Osteoblast (primary cell): ENCODE data around the gene APLNR. TPM values are rescaled to one million over a fixed set of nuclear protein-coding genes. Genes with fewer than 3 reads are reported as not detected.

Experiments used
- DNase-seq: peaks from one replicate; pipeline ENCODE4 v3.0.0; 2011; ENCODE audit warnings: low spot score, mixed read lengths; ENCODE audit not compliant: insufficient read length; ENCODE audit errors: missing footprints
- H2AFZ ChIP-seq: 2 replicates; pipeline ENCODE4 v1.6.0; 2011; ENCODE audit warnings: mild to moderate bottlenecking, low read length
- H3K27ac ChIP-seq: 2 replicates; pipeline ENCODE4 v1.5.1; 2011; ENCODE audit warnings: mild to moderate bottlenecking, low read depth, low read length, moderate library complexity
- H3K27me3 ChIP-seq: 2 replicates; pipeline ENCODE4 v1.6.0; 2012; ENCODE audit warnings: mild to moderate bottlenecking, control low read depth, inconsistent platforms, low read length, moderate library complexity; ENCODE audit not compliant: insufficient read depth
- H3K36me3 ChIP-seq: 2 replicates; pipeline ENCODE4 v1.5.1; 2011; ENCODE audit warnings: mild to moderate bottlenecking, low read length, control low read depth, moderate library complexity; ENCODE audit not compliant: insufficient read depth
- H3K4me1 ChIP-seq: 2 replicates; pipeline ENCODE4 v1.5.1; 2011; ENCODE audit warnings: mild to moderate bottlenecking, low read length, control low read depth, moderate library complexity; ENCODE audit not compliant: insufficient read depth
- H3K4me2 ChIP-seq: 2 replicates; pipeline ENCODE4 v1.6.0; 2011; ENCODE audit warnings: mild to moderate bottlenecking, low read length; ENCODE audit not compliant: insufficient read depth
- H3K4me3 ChIP-seq: fragments of 200-600 bp; sonication (generic); 3 replicates; pipeline ENCODE4 v1.5.1; 2012; ENCODE audit warnings: mild to moderate bottlenecking, low read length, inconsistent platforms; ENCODE audit not compliant: insufficient read depth
- H3K79me2 ChIP-seq: 2 replicates; pipeline ENCODE4 v1.6.0; 2012; ENCODE audit warnings: mild to moderate bottlenecking, low read length, control low read depth, inconsistent platforms; ENCODE audit not compliant: insufficient read depth
- H3K9me3 ChIP-seq: 2 replicates; pipeline ENCODE4 v1.5.1; 2011; ENCODE audit warnings: low read depth, low read length, control low read depth
- H4K20me1 ChIP-seq: 2 replicates; pipeline ENCODE4 v1.6.0; 2012; ENCODE audit warnings: mild to moderate bottlenecking, low read length, control low read depth; ENCODE audit not compliant: insufficient read depth
- total RNA-seq: library from RNA; depleted of rRNA; stranded (reverse); fragments of >200 nt; gene quantifications from 2 replicates; pipeline ENCODE4 v1.2.3, GENCODE V29; 2012
- TF ChIP-seq, protein P1 (sequence below): IDR thresholded peaks from 2 replicates; pipeline ENCODE4 v1.5.1; 2011; ENCODE audit warnings: mild to moderate bottlenecking, low read depth, low read length, moderate library complexity; ENCODE audit errors: extremely low read depth

Gene APLNR
- total RNA-seq, 1 donor: not detected

DNA sequence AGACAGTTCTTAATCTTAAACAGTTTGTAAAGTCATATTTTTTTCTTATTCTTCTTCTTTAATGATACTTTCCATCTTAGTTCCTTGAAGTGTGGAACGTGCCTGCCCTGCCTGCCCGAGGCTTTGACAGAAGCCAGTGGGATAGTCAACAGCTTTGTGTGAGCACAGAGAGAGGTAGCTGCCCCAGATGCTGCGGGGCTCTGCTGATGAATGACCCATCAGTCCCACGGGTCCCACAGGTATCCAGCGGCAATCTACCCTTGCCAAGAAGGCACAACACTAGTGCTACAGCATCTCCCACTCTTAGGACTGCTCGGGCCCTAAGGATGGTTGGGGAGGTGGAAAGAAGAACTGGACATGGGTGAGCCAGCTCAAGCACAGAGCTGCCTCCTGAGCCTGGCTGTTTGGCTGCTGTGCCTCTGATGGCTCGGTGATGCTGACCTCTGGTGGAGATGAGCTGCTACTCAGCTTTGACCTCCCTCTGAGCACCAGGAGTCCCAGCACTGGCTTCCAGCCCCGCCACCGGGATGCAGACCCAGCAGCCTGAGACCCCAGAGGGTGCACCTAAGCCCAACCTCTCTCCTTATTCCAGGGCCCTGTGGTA lies 11.8 kb upstream of the APLNR start:
- no peaks in the 10 kb centered on the region for H3K9me3 ChIP-seq
- H3K4me3 ChIP-seq: no peak overlapping the region
- no peaks in the 10 kb centered on the region for H3K36me3 ChIP-seq
- peaks cover 8% of the 10 kb centered on the region for H3K27me3 ChIP-seq
- peak; percentile 93 for DNase-seq
- TF ChIP-seq, protein P1, sequence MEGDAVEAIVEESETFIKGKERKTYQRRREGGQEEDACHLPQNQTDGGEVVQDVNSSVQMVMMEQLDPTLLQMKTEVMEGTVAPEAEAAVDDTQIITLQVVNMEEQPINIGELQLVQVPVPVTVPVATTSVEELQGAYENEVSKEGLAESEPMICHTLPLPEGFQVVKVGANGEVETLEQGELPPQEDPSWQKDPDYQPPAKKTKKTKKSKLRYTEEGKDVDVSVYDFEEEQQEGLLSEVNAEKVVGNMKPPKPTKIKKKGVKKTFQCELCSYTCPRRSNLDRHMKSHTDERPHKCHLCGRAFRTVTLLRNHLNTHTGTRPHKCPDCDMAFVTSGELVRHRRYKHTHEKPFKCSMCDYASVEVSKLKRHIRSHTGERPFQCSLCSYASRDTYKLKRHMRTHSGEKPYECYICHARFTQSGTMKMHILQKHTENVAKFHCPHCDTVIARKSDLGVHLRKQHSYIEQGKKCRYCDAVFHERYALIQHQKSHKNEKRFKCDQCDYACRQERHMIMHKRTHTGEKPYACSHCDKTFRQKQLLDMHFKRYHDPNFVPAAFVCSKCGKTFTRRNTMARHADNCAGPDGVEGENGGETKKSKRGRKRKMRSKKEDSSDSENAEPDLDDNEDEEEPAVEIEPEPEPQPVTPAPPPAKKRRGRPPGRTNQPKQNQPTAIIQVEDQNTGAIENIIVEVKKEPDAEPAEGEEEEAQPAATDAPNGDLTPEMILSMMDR: peak; percentile 74
- peaks cover 9% of the 10 kb centered on the region for H3K4me1 ChIP-seq
- H3K27ac ChIP-seq: no peak overlapping the region
- H2AFZ ChIP-seq: peak overlapping the region; percentile 45
- no peaks in the 10 kb centered on the region for H3K79me2 ChIP-seq
- peak overlapping the region; percentile 35 for H3K4me2 ChIP-seq
- H4K20me1 ChIP-seq: no peaks in the 10 kb centered on the region

DNA sequence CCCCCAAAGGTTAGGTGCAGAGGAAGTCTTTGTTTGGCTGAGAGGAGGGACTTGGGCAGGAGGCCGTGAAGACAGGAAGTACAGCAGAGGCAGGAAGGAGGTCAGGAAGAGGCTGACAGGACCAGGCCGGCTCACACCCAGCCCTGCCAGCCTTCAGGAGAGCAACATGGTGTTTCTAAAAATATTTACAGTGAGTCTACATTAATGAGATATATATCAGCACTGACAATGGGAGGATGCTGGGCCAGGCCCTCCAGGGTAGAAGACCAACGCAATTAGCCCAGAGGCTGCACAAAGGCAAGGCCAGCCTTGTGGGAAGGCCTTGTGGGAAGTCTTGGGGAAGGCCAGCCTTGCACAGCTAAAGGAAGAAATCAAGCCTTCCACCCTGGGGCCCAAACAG lies 7.9 kb upstream of the APLNR start:
- H3K79me2 ChIP-seq: no peaks in the 10 kb centered on the region

DNA sequence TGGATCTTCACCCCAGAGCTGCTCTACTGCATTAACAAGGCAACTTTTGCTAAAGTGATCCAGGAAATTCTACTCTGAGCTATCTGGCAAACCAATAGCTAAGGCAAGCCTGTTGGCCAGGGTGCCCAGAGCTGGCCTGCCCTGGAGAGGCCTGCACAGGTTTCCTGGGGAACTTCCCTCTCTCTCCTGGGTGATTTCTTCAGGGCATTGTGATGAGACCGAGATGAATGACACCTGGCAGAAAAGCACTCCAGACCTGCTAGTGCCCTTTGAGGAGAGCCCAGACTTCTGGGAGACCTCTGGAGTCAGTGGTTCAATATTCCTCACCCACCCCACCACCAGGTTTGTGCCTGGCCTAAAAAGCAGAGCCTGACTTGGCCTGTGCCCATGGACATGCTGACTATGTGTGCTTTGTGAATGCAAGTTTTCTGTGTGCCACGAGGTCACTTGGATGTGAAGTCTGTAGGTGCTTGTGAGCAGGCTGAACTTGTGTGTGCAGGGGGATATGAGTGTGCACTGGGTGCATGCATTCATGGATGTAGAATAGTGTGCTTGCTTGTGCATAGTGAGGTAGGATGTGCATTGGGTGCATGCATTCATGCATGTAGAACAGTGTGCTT lies 4.4 kb upstream of the APLNR start:
- H3K27ac ChIP-seq: no peak overlapping the region
- no peaks in the 10 kb centered on the region for H3K36me3 ChIP-seq
- no peaks in the 10 kb centered on the region for H3K79me2 ChIP-seq
- no peaks in the 10 kb centered on the region for H3K9me3 ChIP-seq
- peak; percentile 76 for DNase-seq
- TF ChIP-seq, protein P1: no peak
- H3K27me3 ChIP-seq: peaks cover 11% of the 10 kb centered on the region
- no peaks in the 10 kb centered on the region for H3K4me1 ChIP-seq
- no peaks in the 10 kb centered on the region for H4K20me1 ChIP-seq
- no peak overlapping the region for H2AFZ ChIP-seq
- H3K4me3 ChIP-seq: no peak overlapping the region
- no peak overlapping the region for H3K4me2 ChIP-seq

More for the DNA sequence above, 7.9 kb upstream of the APLNR start:
- TF ChIP-seq, protein P1: no peak
- H3K4me3 ChIP-seq: no peak overlapping the region
- no peak for DNase-seq
- no peak overlapping the region for H2AFZ ChIP-seq
- H3K36me3 ChIP-seq: no peaks in the 10 kb centered on the region
- H3K4me1 ChIP-seq: peaks cover 5% of the 10 kb centered on the region
- H4K20me1 ChIP-seq: no peaks in the 10 kb centered on the region
- peaks cover 5% of the 10 kb centered on the region for H3K27me3 ChIP-seq
- H3K27ac ChIP-seq: no peak overlapping the region
- no peaks in the 10 kb centered on the region for H3K9me3 ChIP-seq
- no peak overlapping the region for H3K4me2 ChIP-seq

DNA sequence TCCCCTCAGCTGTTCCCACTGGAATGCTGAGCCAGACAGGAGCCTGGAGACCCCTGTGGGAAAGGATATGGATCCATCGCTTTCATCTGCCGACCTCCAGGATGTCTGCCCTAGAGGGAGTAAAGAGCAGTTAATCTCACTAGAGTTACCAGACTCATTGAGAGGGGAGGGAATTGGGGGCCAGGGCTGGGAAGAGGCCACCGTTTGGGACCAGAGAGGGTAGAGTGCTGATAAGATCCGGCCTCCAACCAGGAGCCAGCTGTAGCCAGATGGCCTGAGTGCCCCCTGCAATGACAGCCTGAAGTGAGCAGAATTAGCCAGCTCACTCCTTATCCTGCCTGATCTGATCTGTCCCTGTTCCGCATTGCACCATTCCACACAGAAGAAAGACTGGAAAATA lies 3.7 kb upstream of the APLNR start:
- no peak overlapping the region for H2AFZ ChIP-seq
- no peak overlapping the region for H3K4me2 ChIP-seq
- no peak overlapping the region for H3K4me3 ChIP-seq
- no peak overlapping the region for H3K27ac ChIP-seq
- TF ChIP-seq, protein P1: no peak
- no peak for DNase-seq
- H3K27me3 ChIP-seq: peaks cover 12% of the 10 kb centered on the region
- H4K20me1 ChIP-seq: no peaks in the 10 kb centered on the region
- H3K9me3 ChIP-seq: no peaks in the 10 kb centered on the region
- no peaks in the 10 kb centered on the region for H3K36me3 ChIP-seq
- no peaks in the 10 kb centered on the region for H3K4me1 ChIP-seq
- no peaks in the 10 kb centered on the region for H3K79me2 ChIP-seq
